ENCODE data around the gene NME8. TPM values are rescaled to one million over a fixed set of nuclear protein-coding genes. Genes with fewer than 3 reads are reported as not detected.

The NME8 gene
- total RNA-seq, 3 donors from 2014 or later = not detected

DNA sequence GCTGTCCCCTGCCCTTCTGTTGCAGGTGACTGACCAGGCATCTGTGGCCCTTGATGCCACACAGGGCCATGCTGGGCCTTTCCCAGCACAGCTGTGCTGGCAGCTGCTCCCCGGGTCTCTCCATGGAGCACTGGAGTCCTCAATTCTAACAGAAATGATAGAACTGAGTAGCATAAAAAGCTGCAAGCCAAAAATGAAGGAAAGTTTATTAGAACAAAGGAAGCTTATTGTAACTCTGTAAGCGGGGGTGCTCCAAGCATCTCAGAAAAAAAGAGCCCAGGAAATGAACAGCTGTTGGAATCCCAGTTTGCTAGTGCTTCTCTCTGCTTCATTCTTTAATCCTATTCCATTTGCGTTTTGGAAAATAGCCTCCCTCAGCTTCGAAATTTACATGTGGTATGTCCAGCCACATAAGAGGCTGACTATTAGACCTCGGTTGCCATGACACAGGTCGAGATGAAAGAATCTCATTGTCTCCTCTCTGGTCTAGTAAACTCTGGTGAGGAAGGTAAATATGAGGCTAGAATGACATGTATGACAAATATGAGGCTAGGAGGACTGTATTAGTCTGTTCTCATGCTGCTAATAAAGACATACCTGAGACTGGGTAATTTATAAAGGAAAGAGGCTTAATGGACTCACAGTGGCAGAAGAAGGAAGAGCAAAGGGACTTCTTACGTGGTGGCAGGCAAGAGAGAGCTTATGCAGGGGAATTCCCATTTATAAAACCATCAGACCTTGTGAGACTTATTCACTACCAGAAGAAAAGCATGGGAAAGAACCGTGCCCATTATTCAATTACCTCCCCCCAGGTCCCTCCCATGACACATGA is 95.7 kb downstream of the NME8 start:
- H3K4me1 ChIP-seq (ENCODE audit: low read depth) = peaks cover 6% of the 10 kb centered on the region
- intact Hi-C loops (cut with DNase I, micrococcal nuclease) = no loop called here
- H3K36me3 ChIP-seq (ENCODE audit: low read depth) = no peaks in the 10 kb centered on the region
- DNase-seq = no peak
- H3K4me3 ChIP-seq = no peak overlapping the region
- TF ChIP-seq, protein P1, sequence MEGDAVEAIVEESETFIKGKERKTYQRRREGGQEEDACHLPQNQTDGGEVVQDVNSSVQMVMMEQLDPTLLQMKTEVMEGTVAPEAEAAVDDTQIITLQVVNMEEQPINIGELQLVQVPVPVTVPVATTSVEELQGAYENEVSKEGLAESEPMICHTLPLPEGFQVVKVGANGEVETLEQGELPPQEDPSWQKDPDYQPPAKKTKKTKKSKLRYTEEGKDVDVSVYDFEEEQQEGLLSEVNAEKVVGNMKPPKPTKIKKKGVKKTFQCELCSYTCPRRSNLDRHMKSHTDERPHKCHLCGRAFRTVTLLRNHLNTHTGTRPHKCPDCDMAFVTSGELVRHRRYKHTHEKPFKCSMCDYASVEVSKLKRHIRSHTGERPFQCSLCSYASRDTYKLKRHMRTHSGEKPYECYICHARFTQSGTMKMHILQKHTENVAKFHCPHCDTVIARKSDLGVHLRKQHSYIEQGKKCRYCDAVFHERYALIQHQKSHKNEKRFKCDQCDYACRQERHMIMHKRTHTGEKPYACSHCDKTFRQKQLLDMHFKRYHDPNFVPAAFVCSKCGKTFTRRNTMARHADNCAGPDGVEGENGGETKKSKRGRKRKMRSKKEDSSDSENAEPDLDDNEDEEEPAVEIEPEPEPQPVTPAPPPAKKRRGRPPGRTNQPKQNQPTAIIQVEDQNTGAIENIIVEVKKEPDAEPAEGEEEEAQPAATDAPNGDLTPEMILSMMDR (IDR thresholded peaks at IDR 0.05) = no peak
- ATAC-seq = no peak
- H3K9me3 ChIP-seq = no peaks in the 10 kb centered on the region

- intact Hi-C loops (cut with DNase I, micrococcal nuclease) = no loop called here
- no peak for DNase-seq
- H3K4me1 ChIP-seq (ENCODE audit: low read depth) = peaks cover 6% of the 10 kb centered on the region
Measured at GRCh38 chr7:37944737-37945054, 96.3 kb downstream of the NME8 start.

DNA sequence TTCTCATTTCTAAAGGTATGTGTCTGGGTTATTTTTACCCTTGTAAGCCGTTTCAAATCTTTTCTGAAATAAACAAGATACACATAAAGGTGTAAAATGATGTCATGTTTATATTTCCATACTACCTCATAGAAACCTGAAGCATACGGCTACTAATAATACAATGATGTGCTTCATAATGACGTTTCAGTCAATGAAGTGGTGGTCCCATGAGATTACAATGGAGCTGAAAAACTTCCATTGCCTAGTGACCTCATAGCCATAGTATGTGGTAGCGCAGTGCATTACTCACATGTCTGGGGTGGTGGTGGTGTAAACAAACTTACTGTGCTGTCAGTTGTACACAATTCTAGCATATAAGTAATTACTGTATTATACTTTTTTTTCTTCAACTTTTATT is 96.9 kb downstream of the NME8 start:
- DNase-seq (no peak), ATAC-seq (no peak)
- no peak overlapping the region for H3K4me3 ChIP-seq
- TF ChIP-seq, protein P1 (IDR thresholded peaks at IDR 0.05) = no peak
- H3K4me1 ChIP-seq (ENCODE audit: low read depth) = peaks cover 6% of the 10 kb centered on the region
- H3K9me3 ChIP-seq = no peaks in the 10 kb centered on the region
- intact Hi-C loops (cut with DNase I, micrococcal nuclease) = no loop called here
- H3K36me3 ChIP-seq (ENCODE audit: low read depth) = no peaks in the 10 kb centered on the region

More at GRCh38 chr7:37944737-37945054, 96.3 kb downstream of the NME8 start:
- Histone ChIP-seq H3K9me3 (no peaks in the 10 kb centered on the region), H3K36me3 (ENCODE audit: low read depth) (no peaks in the 10 kb centered on the region), H3K4me3 (no peak overlapping the region)
- TF ChIP-seq, protein P1 (IDR thresholded peaks at IDR 0.05) = no peak
- ATAC-seq = no peak

DNA sequence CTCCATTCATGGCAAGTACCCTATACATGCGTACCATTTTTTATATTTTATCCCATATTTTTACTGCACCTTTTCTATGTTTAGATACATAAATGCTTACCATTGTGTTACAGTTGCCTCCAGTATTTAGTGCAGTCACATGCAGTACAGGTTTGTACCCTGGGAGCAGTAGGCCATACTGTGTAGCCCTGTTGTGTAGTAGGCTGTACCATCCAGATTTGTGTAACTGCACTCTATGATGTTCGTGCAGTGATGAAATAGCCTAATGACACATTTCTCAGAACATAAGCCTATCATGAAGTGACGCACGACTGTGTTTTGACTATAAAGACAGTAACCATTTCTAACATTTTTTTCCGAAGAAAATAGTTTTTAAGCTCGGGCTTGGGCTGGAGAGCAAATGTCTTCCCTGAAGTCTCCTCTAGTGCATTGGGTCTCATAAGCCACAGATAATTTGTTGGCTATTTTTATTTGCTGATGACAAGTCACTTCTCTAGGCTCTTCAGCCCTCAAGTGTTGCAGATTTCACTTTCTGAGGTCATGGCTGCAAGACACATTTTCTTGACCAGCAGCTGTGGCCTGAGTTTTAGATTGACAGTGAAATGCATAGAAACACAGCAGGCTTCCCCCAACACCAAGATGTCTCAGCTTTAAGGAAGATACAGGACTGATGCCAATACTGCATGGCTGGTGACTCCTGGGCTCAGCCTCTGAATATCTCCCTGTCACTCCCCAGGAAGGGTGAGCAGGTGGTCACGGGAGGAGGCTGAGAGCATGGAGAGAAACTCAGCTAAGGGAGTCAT is 98.9 kb downstream of the NME8 start:
- intact Hi-C loops (cut with DNase I, micrococcal nuclease) = no loop called here

DNA sequence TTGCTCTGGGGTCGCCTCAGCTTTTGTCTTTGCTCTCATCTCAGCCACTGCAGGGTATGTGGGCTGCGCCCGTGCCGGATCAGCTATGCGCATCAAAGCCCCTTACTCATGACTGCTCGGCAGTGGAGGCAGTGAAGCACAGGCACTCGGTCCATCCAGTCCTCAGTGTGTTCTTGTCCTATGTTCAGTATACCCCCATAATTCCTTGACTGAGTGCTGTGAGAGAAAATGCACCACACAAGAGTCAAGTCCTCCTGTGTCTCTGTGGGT is 99.5 kb downstream of the NME8 start:
- no peak for DNase-seq
- no peaks in the 10 kb centered on the region for H3K36me3 ChIP-seq (ENCODE audit: low read depth)
- ATAC-seq = no peak
- no peak overlapping the region for H3K4me3 ChIP-seq
- H3K9me3 ChIP-seq = no peaks in the 10 kb centered on the region
- TF ChIP-seq, protein P1 (IDR thresholded peaks at IDR 0.05) = no peak
- peaks cover 6% of the 10 kb centered on the region for H3K4me1 ChIP-seq (ENCODE audit: low read depth)
- intact Hi-C loops (cut with DNase I, micrococcal nuclease) = no loop called here

More for the DNA sequence above, 98.9 kb downstream of the NME8 start:
- TF ChIP-seq, protein P1 (IDR thresholded peaks at IDR 0.05) = no peak
- ATAC-seq (no peak), DNase-seq (no peak)
- H3K4me3 ChIP-seq = no peak overlapping the region
- H3K4me1 ChIP-seq (ENCODE audit: low read depth) = peaks cover 6% of the 10 kb centered on the region
- no peaks in the 10 kb centered on the region for H3K9me3 ChIP-seq
- no peaks in the 10 kb centered on the region for H3K36me3 ChIP-seq (ENCODE audit: low read depth)

Other genes with a start within 250 kb of the NME8 start
- 1 to 10 TPM in 1 of 3 donors, under 1 TPM in 1, not detected in 1; 0.94 to 1.0 TPM for gene GPR141, start 164.8 kb upstream of the NME8 start, total RNA-seq
- 1 to 10 TPM in 1 of 3 donors, under 1 TPM in 2; 0.19 to 1.5 (median 0.29) TPM for gene SFRP4, start 68.2 kb downstream of the NME8 start, total RNA-seq
- 10 to 100 TPM in 2 of 3 donors, 1 to 10 TPM in 1; 9.6 to 25.8 (median 13.6) TPM for gene EPDR1, start 72.0 kb downstream of the NME8 start, total RNA-seq

Measured in mucosa of descending colon (tissue), 3 donors.